ENCODE data around the gene NFXL1. TPM values are rescaled to one million over a fixed set of nuclear protein-coding genes. Genes with fewer than 3 reads are reported as not detected.

The NFXL1 gene
- total RNA-seq, 1 donor from 2014 or later: 11.9 TPM

DNA sequence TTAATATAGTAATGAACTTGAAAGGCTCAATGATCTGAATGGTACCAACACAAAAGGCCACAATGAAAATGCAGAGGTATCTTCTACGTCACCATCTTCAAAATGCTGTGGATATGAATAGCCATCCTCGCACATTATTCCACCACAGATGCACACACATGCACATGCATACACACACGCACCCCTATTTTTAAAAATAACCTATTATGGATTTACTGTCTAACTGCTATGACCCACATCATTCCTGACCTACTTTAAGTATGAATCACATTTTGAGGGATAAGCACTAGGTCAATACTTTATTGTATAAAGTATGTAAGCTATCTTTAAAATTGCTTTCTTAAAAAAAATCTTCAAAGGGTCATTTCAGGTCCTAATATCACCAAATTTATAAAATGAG is 52.1 kb downstream of the NFXL1 start:
- peak overlapping the region; percentile 82 for H3K27ac Mint-ChIP-seq (ENCODE audit: unreplicated experiment)
- H3K4me1 Mint-ChIP-seq (ENCODE audit: low read depth): peaks cover 54% of the 10 kb centered on the region

GRCh38 chr4:47860305-47860704 is 54.1 kb downstream of the NFXL1 start:
- Mint-ChIP-seq H3K9me3 (ENCODE audit: low read depth) (no peaks in the 10 kb centered on the region), H3K4me3 (ENCODE audit: unreplicated experiment) (no peak overlapping the region), H3K27me3 (ENCODE audit: low read depth) (no peaks in the 10 kb centered on the region), H3K36me3 (ENCODE audit: low read depth) (peaks cover 7% of the 10 kb centered on the region), H3K27ac (ENCODE audit: unreplicated experiment) (no peak overlapping the region), H3K4me1 (ENCODE audit: low read depth) (peaks cover 44% of the 10 kb centered on the region)
- no peak for DNase-seq (ENCODE audit: low spot score)
- TF ChIP-seq, protein P1, sequence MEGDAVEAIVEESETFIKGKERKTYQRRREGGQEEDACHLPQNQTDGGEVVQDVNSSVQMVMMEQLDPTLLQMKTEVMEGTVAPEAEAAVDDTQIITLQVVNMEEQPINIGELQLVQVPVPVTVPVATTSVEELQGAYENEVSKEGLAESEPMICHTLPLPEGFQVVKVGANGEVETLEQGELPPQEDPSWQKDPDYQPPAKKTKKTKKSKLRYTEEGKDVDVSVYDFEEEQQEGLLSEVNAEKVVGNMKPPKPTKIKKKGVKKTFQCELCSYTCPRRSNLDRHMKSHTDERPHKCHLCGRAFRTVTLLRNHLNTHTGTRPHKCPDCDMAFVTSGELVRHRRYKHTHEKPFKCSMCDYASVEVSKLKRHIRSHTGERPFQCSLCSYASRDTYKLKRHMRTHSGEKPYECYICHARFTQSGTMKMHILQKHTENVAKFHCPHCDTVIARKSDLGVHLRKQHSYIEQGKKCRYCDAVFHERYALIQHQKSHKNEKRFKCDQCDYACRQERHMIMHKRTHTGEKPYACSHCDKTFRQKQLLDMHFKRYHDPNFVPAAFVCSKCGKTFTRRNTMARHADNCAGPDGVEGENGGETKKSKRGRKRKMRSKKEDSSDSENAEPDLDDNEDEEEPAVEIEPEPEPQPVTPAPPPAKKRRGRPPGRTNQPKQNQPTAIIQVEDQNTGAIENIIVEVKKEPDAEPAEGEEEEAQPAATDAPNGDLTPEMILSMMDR (IDR thresholded peaks at IDR 0.05): no peak

More for the DNA sequence above, 52.1 kb downstream of the NFXL1 start:
- Mint-ChIP-seq H3K36me3 (ENCODE audit: low read depth) (peaks cover 9% of the 10 kb centered on the region), H3K27me3 (ENCODE audit: low read depth) (no peaks in the 10 kb centered on the region), H3K4me3 (ENCODE audit: unreplicated experiment) (no peak overlapping the region), H3K9me3 (ENCODE audit: low read depth) (peaks cover 5% of the 10 kb centered on the region)
- no peak for DNase-seq (ENCODE audit: low spot score)
- TF ChIP-seq, protein P1 (IDR thresholded peaks at IDR 0.05): no peak

GRCh38 chr4:47858006-47858405 is 56.4 kb downstream of the NFXL1 start:
- no peak for DNase-seq (ENCODE audit: low spot score)
- H3K27ac Mint-ChIP-seq (ENCODE audit: unreplicated experiment): no peak overlapping the region
- no peak overlapping the region for H3K4me3 Mint-ChIP-seq (ENCODE audit: unreplicated experiment)
- peaks cover 9% of the 10 kb centered on the region for H3K9me3 Mint-ChIP-seq (ENCODE audit: low read depth)
- peaks cover 14% of the 10 kb centered on the region for H3K36me3 Mint-ChIP-seq (ENCODE audit: low read depth)
- no peaks in the 10 kb centered on the region for H3K27me3 Mint-ChIP-seq (ENCODE audit: low read depth)
- TF ChIP-seq, protein P1 (IDR thresholded peaks at IDR 0.05): no peak
- peaks cover 35% of the 10 kb centered on the region for H3K4me1 Mint-ChIP-seq (ENCODE audit: low read depth)

DNA sequence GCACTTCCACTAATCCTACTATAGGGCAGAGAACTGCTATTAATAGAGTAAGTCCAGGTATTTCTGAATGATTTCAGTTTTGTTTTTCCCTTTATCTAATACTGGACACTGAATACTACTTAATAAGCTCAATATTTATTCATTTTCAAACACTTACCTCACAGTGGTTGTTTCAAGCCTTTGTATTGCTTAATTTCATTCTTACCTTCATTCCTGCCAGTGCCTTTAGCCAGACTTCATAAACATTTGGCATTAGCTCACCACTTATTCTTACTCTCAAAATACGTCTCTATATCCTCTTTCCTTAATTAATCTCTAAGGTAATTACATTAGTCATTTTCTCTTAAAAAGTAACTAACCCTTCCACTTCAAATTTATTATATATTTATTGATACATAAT is 57.7 kb downstream of the NFXL1 start:
- TF ChIP-seq, protein P1 (IDR thresholded peaks at IDR 0.05): no peak
- Mint-ChIP-seq H3K36me3 (ENCODE audit: low read depth) (peaks cover 14% of the 10 kb centered on the region), H3K27me3 (ENCODE audit: low read depth) (no peaks in the 10 kb centered on the region), H3K27ac (ENCODE audit: unreplicated experiment) (no peak overlapping the region), H3K4me1 (ENCODE audit: low read depth) (peaks cover 35% of the 10 kb centered on the region), H3K4me3 (ENCODE audit: unreplicated experiment) (no peak overlapping the region), H3K9me3 (ENCODE audit: low read depth) (peaks cover 9% of the 10 kb centered on the region)
- DNase-seq (ENCODE audit: low spot score): no peak

DNA sequence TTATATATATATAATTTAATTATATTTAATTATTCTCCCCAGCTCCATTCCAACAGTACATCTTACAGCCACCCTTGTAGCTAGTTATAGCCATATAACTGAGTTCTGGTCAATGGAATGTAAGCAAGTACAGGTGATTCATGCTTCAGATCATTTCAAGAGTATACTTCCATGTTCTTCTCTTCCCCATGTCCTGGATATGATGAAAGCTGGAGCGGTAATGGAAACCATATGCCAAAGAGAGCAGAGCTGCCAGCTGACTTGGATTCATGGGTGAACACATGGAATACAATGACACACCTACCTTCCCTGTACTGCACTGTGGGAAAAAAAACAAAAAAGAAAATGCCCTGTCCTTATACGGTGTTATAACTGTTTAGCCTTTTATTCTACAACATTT is 59.0 kb downstream of the NFXL1 start:
- Mint-ChIP-seq H3K27ac (ENCODE audit: unreplicated experiment) (no peak overlapping the region), H3K4me3 (ENCODE audit: unreplicated experiment) (no peak overlapping the region), H3K36me3 (ENCODE audit: low read depth) (peaks cover 19% of the 10 kb centered on the region), H3K4me1 (ENCODE audit: low read depth) (peaks cover 46% of the 10 kb centered on the region), H3K9me3 (ENCODE audit: low read depth) (peaks cover 9% of the 10 kb centered on the region), H3K27me3 (ENCODE audit: low read depth) (no peaks in the 10 kb centered on the region)
- no peak for DNase-seq (ENCODE audit: low spot score)
- TF ChIP-seq, protein P1 (IDR thresholded peaks at IDR 0.05): no peak

Measured in chondrocyte (in vitro differentiated cells).